D721Med (cell line): ENCODE results near the gene CUEDC2.

Experiments used
- DNase-seq: peaks from one replicate; pipeline ENCODE4 v3.0.0; 2011; ENCODE audit warnings: low spot score; ENCODE audit not compliant: insufficient read length
- FAIRE-seq: peaks from 2 replicates; lab custom pipeline; 2011; peaks lifted over from hg19 to GRCh38; lab: Jason Lieb, UNC
- CTCF ChIP-seq: IDR thresholded peaks from 2 replicates; pipeline ENCODE4 v1.5.1; 2012; ENCODE audit warnings: mild to moderate bottlenecking, control low read depth; ENCODE audit not compliant: insufficient read depth; ENCODE audit errors: missing control alignments

CUEDC2 gene

DNA sequence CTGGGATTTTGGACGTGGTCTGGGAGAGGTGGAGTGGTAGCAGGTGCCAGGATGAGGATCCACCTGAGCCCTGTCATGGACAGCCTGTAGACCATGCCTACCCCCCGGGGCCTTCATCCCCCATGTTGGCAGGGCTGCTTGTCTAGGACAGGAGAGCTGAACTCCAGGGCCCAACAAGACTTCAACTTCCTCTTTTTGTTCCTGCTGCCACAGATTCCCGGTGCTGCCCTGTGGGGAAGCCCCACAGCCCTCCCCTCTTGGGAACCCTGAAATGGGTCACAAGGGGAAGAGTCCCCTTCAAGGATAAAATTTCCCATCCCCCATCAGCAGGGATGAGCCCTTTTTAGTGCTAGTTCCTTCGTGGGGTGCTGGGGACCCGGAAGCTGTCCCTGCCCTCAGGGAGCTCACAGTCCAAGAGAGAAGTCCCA, 1.3 kb upstream of the CUEDC2 start:
- FAIRE-seq (no peak), DNase-seq (no peak)
- TF ChIP-seq CTCF = no peak

DNA sequence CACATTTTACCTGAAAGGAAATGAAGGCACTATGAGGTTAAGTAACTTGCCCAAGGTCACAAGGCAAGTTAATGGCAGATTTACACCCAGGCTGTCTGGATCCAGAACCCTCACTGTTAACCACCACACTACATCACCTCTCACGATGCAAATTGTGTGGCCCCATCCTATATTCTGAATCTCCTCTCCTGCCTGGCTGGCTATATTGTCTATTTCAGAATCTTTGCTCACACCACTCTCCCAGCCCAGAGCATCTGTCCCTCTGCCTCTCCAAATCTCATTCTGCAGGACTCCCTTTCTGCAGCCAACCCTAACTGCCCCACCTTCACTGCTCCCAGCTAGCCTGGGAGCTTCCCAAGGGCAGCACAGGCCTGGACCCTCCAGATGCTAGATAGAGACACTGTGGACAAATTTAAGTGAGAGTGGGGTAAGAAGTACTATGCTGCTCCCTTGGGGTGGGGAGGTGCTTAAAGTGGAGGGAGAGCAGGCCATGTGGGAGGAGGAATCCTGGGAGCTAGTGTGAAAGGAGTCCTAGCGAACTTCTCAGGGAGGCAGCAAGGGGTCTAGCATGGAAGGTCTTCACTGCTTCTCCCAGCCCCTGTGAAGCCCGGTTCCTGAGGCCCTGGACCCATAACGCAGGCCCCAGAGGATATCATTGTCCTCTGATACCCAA, 786 bp downstream of the CUEDC2 start:
- TF ChIP-seq CTCF = no peak
- DNase-seq (no peak), FAIRE-seq (no peak)

- FAIRE-seq = no peak
- no peak for TF ChIP-seq CTCF
- no peak for DNase-seq
Measured at GRCh38 chr10:102429468-102429867, 2.9 kb downstream of the CUEDC2 start.

GRCh38 chr10:102426803-102427287, 5.5 kb downstream of the CUEDC2 start:
- no peak for FAIRE-seq
- no peak for TF ChIP-seq CTCF
- no peak for DNase-seq

- no peak for FAIRE-seq
- no peak for DNase-seq
- no peak for TF ChIP-seq CTCF
Measured at GRCh38 chr10:102425444-102425843, 6.9 kb downstream of the CUEDC2 start.

GRCh38 chr10:102424916-102425315, 7.5 kb downstream of the CUEDC2 start:
- no peak for FAIRE-seq
- no peak for DNase-seq
- no peak for TF ChIP-seq CTCF

DNA sequence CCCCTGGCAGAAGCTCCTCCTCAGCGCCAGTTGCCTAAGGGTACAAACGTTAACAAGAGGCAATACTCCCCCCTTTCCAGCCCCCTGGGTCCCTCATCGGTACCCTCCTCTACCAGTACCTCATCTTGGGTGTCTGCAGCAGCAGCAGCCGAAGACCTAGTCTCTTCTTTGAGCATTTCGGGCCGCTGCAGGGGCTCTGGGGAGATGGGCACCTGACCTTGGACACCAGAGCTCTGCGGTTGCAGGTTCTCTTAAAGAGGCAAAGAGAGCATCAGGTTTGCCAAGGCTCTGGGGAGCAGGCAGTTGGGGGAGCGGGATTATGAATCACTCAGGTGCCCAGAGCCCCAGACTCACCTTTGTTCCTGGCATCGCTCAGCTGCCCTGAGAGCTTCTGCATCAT, 8.2 kb downstream of the CUEDC2 start:
- no peak for TF ChIP-seq CTCF
- no peak for FAIRE-seq
- DNase-seq = no peak
